RWPE2 (cell line): ENCODE measurements around the gene RARG.

ENCODE experiments used
- ATAC-seq: fragments of 200-7000 bp; cut with Tn5 transposase; 3 replicates; pipeline ENCODE4 v1.9.1; 2021; ENCODE audit warnings: low read depth
- DNase-seq: peaks from one replicate; pipeline ENCODE4 v3.0.0-alpha.2; 2020; ENCODE audit warnings: low spot score
- H3K27ac ChIP-seq: fragments of 450-650 bp; 2 replicates; pipeline ENCODE4 v1.5.1; 2017; ENCODE audit warnings: mild to moderate bottlenecking; ENCODE audit not compliant: poor library complexity, severe bottlenecking
- H3K27me3 ChIP-seq: fragments of 250-450 bp; sonication (Bioruptor Pico); 2 replicates; pipeline ENCODE4 v1.5.1; 2021; ENCODE audit warnings: mild to moderate bottlenecking, moderate library complexity; ENCODE audit not compliant: insufficient read depth, poor library complexity, severe bottlenecking
- H3K36me3 ChIP-seq: fragments of 250-450 bp; sonication (Bioruptor Pico); 2 replicates; pipeline ENCODE4 v1.5.1; 2020; ENCODE audit warnings: low read depth, mild to moderate bottlenecking, moderate library complexity
- H3K4me1 ChIP-seq: fragments of 250-450 bp; sonication (Bioruptor Pico); 2 replicates; pipeline ENCODE4 v1.5.1; 2021; ENCODE audit warnings: mild to moderate bottlenecking, moderate library complexity; ENCODE audit not compliant: insufficient read depth, poor library complexity, severe bottlenecking
- H3K4me3 ChIP-seq: fragments of 250-450 bp; sonication (Bioruptor Pico); 2 replicates; pipeline ENCODE4 v1.5.1; 2021; ENCODE audit warnings: mild to moderate bottlenecking, moderate library complexity; ENCODE audit not compliant: severe bottlenecking
- H3K9me3 ChIP-seq: fragments of 250-450 bp; sonication (Bioruptor Pico); 2 replicates; pipeline ENCODE4 v1.5.1; 2021; ENCODE audit warnings: mild to moderate bottlenecking, moderate library complexity; ENCODE audit not compliant: severe bottlenecking
- CTCF ChIP-seq: fragments of 450-650 bp; IDR thresholded peaks from one replicate; pipeline ENCODE4 v1.5.1; 2017; ENCODE audit warnings: mild to moderate bottlenecking, moderate library complexity; ENCODE audit not compliant: poor library complexity, severe bottlenecking

RARG gene

DNA sequence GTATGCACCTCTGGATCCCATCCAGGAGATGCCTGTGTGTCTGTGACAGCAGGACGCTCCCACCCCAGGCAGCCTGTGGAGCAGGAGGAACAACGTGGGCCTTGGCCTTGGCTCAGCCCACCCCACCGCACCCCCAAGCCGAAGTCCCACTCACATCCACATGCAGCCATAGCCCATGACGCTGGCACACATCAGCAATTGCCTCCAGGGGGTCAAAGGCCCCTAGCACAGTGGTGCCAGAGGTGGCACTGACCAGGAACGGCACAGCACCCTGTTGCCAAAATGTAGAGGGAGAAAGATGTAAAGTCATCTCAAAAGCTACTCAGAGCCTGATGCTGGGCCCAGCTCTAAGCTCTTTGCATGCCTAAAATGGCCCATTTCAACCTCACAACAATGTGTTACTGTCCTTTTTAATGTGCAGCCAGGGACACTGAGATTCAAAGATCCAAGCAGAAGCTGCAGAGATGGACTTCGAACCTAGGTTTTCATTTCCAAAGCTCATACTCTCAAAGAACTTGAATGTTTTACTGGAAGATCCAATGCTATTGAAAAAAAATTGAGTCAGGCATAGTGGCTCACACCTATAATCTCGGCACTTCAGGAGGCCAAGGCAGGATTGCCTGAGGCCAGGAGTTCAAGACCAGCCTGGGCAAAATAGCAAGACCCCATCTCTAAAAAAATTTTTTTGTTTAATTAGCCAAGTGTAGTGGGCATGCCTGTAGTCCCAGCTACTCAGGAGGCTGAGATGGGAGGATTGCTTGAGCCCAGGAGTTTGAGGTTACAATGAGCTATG is 70.7 kb downstream of the RARG start:
- Histone ChIP-seq H3K4me3 (no peak overlapping the region), H3K36me3 (no peaks in the 10 kb centered on the region), H3K9me3 (no peaks in the 10 kb centered on the region), H3K27ac (no peak overlapping the region), H3K4me1 (no peaks in the 10 kb centered on the region), H3K27me3 (no peaks in the 10 kb centered on the region)
- no peak for TF ChIP-seq CTCF
- ATAC-seq, result no peak
- no peak for DNase-seq

GRCh38 chr12:53160673-53161072 is 71.3 kb downstream of the RARG start:
- no peak for DNase-seq
- no peak for ATAC-seq
- H3K36me3 ChIP-seq, result no peaks in the 10 kb centered on the region
- H3K27me3 ChIP-seq, result no peaks in the 10 kb centered on the region
- no peak for TF ChIP-seq CTCF
- H3K27ac ChIP-seq, result no peak overlapping the region
- H3K4me1 ChIP-seq, result no peaks in the 10 kb centered on the region
- H3K4me3 ChIP-seq, result no peak overlapping the region
- H3K9me3 ChIP-seq, result no peaks in the 10 kb centered on the region
